ENCODE results near the gene COPZ2. TPM values are rescaled to one million over a fixed set of nuclear protein-coding genes. Genes with fewer than 3 reads are reported as not detected.

COPZ2 gene
- total RNA-seq, 2 donors from 2014 or later: not detected

DNA sequence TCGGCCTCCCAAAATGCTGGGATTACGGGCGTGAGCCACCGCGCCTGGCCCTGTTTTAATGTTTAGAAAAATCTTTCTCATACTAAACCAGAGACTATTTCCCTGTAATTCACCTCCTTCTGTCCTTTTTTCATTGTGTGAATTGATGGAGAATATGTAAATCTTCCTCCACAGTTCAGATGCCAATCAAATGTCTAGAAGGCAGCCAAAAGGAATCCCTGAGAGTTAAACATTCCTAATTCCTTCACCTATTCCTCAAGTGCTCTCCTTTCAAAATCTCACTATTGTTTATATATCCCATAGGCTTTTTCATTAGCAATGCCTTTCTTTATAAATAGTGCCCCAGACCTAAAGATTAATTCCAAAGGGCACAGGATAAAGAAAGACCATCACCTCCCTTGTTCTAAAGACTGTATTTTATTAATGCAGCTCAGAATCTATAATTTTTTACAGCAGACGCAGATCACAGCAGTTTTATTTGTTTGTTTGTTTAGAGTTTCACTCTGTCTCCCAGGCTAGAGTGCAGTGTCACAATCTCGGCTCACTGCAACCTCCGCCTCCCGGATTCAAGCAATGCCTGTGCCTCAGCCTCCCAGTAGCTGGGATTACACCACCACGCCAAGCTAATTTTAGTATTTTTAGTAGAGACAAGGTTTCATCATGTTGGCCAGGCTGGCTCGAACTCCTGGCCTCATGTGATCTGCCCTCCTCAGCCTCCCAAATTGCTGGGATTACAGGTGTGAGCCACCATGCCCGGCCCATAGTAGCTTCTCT lies 30.5 kb downstream of the COPZ2 start:
- Mint-ChIP-seq H3K4me1 (peaks cover 27% of the 10 kb centered on the region), H3K27ac (no peak overlapping the region), H3K27me3 (ENCODE audit: insufficient read depth) (peaks cover 9% of the 10 kb centered on the region), H3K36me3 (ENCODE audit: low read depth) (no peaks in the 10 kb centered on the region), H3K9me3 (no peaks in the 10 kb centered on the region), H3K4me3 (no peak overlapping the region)
- no peak overlapping the region for H3K4me3 ChIP-seq (ENCODE audit: low read length)
- DNase-seq: no peak
- 90 to 96% methylated on average over 6 to 11 of the region's 12 CpGs for WGBS, 2 experiments (ENCODE audit: insufficient coverage in 1 of 2, insufficient read length in 1 of 2)
- no peaks in the 10 kb centered on the region for H3K36me3 ChIP-seq (ENCODE audit: control insufficient read depth, insufficient read depth, low read length)
- H3K27me3 ChIP-seq (ENCODE audit: control insufficient read depth, insufficient read depth, low read length, poor library complexity, severe bottlenecking): peaks cover 7% of the 10 kb centered on the region
- H3K27ac ChIP-seq (ENCODE audit: low read depth, low read length): peak overlapping the region; percentile 50
- H3K4me1 ChIP-seq (ENCODE audit: control insufficient read depth, insufficient read depth, low read length): peaks cover 16% of the 10 kb centered on the region
- no peaks in the 10 kb centered on the region for H3K9me3 ChIP-seq (ENCODE audit: control insufficient read depth, low read length)
- TF ChIP-seq, protein P1, sequence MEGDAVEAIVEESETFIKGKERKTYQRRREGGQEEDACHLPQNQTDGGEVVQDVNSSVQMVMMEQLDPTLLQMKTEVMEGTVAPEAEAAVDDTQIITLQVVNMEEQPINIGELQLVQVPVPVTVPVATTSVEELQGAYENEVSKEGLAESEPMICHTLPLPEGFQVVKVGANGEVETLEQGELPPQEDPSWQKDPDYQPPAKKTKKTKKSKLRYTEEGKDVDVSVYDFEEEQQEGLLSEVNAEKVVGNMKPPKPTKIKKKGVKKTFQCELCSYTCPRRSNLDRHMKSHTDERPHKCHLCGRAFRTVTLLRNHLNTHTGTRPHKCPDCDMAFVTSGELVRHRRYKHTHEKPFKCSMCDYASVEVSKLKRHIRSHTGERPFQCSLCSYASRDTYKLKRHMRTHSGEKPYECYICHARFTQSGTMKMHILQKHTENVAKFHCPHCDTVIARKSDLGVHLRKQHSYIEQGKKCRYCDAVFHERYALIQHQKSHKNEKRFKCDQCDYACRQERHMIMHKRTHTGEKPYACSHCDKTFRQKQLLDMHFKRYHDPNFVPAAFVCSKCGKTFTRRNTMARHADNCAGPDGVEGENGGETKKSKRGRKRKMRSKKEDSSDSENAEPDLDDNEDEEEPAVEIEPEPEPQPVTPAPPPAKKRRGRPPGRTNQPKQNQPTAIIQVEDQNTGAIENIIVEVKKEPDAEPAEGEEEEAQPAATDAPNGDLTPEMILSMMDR (conservative IDR thresholded peaks at IDR 0.05): no peak
- H3K9ac ChIP-seq (ENCODE audit: extremely low read depth, low read length, poor library complexity, severe bottlenecking): no peak overlapping the region

DNA sequence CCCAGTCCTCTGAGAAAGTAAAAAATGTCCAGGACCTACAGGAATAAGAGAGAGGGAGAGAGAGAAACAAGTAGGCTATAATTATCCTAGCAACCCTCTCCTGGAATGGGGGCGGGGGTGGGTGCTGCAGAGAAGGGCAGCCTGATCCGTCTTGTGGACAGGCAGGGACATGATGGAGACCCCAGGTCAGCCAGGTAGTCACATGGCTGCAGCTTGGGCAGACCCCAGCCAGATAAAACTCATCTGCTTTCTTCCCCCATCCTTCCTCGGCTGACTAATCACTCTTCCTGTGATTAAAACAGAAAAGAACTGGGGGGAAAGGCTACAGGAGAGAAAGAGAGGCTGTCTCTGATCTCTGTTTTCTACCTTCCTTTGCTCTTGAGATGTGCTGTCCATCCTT lies 32.6 kb downstream of the COPZ2 start:
- Mint-ChIP-seq H3K4me1 (peaks cover 30% of the 10 kb centered on the region), H3K36me3 (ENCODE audit: low read depth) (no peaks in the 10 kb centered on the region), H3K27me3 (ENCODE audit: insufficient read depth) (peaks cover 5% of the 10 kb centered on the region), H3K27ac (no peak overlapping the region), H3K9me3 (no peaks in the 10 kb centered on the region), H3K4me3 (no peak overlapping the region)
- H3K36me3 ChIP-seq (ENCODE audit: control insufficient read depth, insufficient read depth, low read length): no peaks in the 10 kb centered on the region
- no peak overlapping the region for H3K4me3 ChIP-seq (ENCODE audit: low read length)
- 84% methylated on average over 3 of the region's 3 CpGs; no CpG with 5 or more reads in 1 of the 2 experiments for WGBS, 2 experiments (ENCODE audit: insufficient coverage in 1 of 2, insufficient read length in 1 of 2)
- no peak for DNase-seq
- H3K9ac ChIP-seq (ENCODE audit: extremely low read depth, low read length, poor library complexity, severe bottlenecking): no peak overlapping the region
- peak overlapping the region; percentile 96 for H3K27ac ChIP-seq (ENCODE audit: low read depth, low read length)
- H3K4me1 ChIP-seq (ENCODE audit: control insufficient read depth, insufficient read depth, low read length): peaks cover 12% of the 10 kb centered on the region
- H3K27me3 ChIP-seq (ENCODE audit: control insufficient read depth, insufficient read depth, low read length, poor library complexity, severe bottlenecking): no peaks in the 10 kb centered on the region
- no peaks in the 10 kb centered on the region for H3K9me3 ChIP-seq (ENCODE audit: control insufficient read depth, low read length)
- TF ChIP-seq, protein P1 (conservative IDR thresholded peaks at IDR 0.05): no peak

GRCh38 chr17:48003417-48004151 lies 34.0 kb downstream of the COPZ2 start:
- H3K4me1 ChIP-seq (ENCODE audit: control insufficient read depth, insufficient read depth, low read length): peaks cover 12% of the 10 kb centered on the region
- DNase-seq: peak; percentile 85
- peaks cover 37% of the 10 kb centered on the region for H3K4me1 Mint-ChIP-seq
- no peak overlapping the region for H3K4me3 Mint-ChIP-seq
- H3K27ac ChIP-seq (ENCODE audit: low read depth, low read length): peak overlapping the region; percentile 96
- 21 to 39% methylated on average over 10 to 17 of the region's 17 CpGs for WGBS, 2 experiments (ENCODE audit: insufficient coverage in 1 of 2, insufficient read length in 1 of 2)
- H3K36me3 ChIP-seq (ENCODE audit: control insufficient read depth, insufficient read depth, low read length): no peaks in the 10 kb centered on the region
- H3K9me3 ChIP-seq (ENCODE audit: control insufficient read depth, low read length): no peaks in the 10 kb centered on the region
- H3K27me3 Mint-ChIP-seq (ENCODE audit: insufficient read depth): no peaks in the 10 kb centered on the region
- H3K4me3 ChIP-seq (ENCODE audit: low read length): no peak overlapping the region
- H3K36me3 Mint-ChIP-seq (ENCODE audit: low read depth): no peaks in the 10 kb centered on the region
- TF ChIP-seq, protein P1 (conservative IDR thresholded peaks at IDR 0.05): peak; percentile 67
- H3K9ac ChIP-seq (ENCODE audit: extremely low read depth, low read length, poor library complexity, severe bottlenecking): no peak overlapping the region
- peak overlapping the region; percentile 26 for H3K27ac Mint-ChIP-seq
- H3K9me3 Mint-ChIP-seq: no peaks in the 10 kb centered on the region
- H3K27me3 ChIP-seq (ENCODE audit: control insufficient read depth, insufficient read depth, low read length, poor library complexity, severe bottlenecking): no peaks in the 10 kb centered on the region

Measured in endodermal cell (in vitro differentiated cells).